Right ventricle myocardium superior (tissue), 1 donor: ENCODE measurements around the gene ALAS1. TPM values are rescaled to one million over a fixed set of nuclear protein-coding genes. Genes with fewer than 3 reads are reported as not detected.

Source experiments
- ATAC-seq: fragments of 200-7000 bp; cut with Tn5 transposase; one replicate; pipeline ENCODE4 v1.9.1; 2020; ENCODE audit warnings: mild to moderate bottlenecking; ENCODE audit not compliant: poor library complexity
- DNase-seq: peaks from one replicate; pipeline ENCODE4 v3.0.0-alpha.2; 2020
- intact Hi-C: fragments of 100-400 bp; cut with DNase I; formaldehyde crosslinking; loops from one replicate; pipeline ENCODE4 v1.11.2; 2022
- total RNA-seq: library from RNA; stranded (reverse); fragmentation: NEBNext Ultra II Directional; extraction: Animal tissue kit (Norgen Biotek cat#: 25700); gene quantifications from one replicate; pipeline ENCODE4 v1.2.1, GENCODE V29; 2021
- donor health status: DM: no; HTN: yes; CAD: no; lungs with severe emphysema.

ALAS1 gene
- total RNA-seq, 1 donor from 2014 or later = 160 TPM

- ATAC-seq (no peak), DNase-seq (peak; percentile 82)
- intact Hi-C loops = loop anchor here (5.0 kb wide), 1 partner anchor 37 kb away; no protein-coding TSS in a partner anchor
These were observed 3.3 kb upstream of the ALAS1 start for GRCh38 chr3:52194485-52195290.

- DNase-seq = peak; percentile 3
- intact Hi-C loops = no loop called here
- no peak for ATAC-seq
These were observed 2.7 kb upstream of the ALAS1 start for GRCh38 chr3:52195291-52195597.

- ATAC-seq (peak; percentile 3), DNase-seq (peak; percentile 44)
- intact Hi-C loops = no loop called here
These were observed 2.1 kb upstream of the ALAS1 start for GRCh38 chr3:52195823-52196331.

GRCh38 chr3:52196977-52197376, 983 bp upstream of the ALAS1 start:
- intact Hi-C loops = no loop called here
- ATAC-seq = no peak
- peak; percentile 42 for DNase-seq

- ATAC-seq (no peak), DNase-seq (no peak)
- intact Hi-C loops = no loop called here
These were observed 490 bp upstream of the ALAS1 start for GRCh38 chr3:52197499-52197841.

- intact Hi-C loops = no loop called here
- DNase-seq (peak; percentile 30), ATAC-seq (no peak)
These were observed 966 bp downstream of the ALAS1 start for GRCh38 chr3:52198643-52199608.

GRCh38 chr3:52200981-52201679, 3.2 kb downstream of the ALAS1 start:
- DNase-seq (no peak), ATAC-seq (no peak)
- intact Hi-C loops = no loop called here

- ATAC-seq = no peak
- DNase-seq = peak; percentile 9
- intact Hi-C loops = no loop called here
These were observed 4.6 kb downstream of the ALAS1 start for GRCh38 chr3:52202384-52203077.

- no peak for ATAC-seq
- peak; percentile 3 for DNase-seq
- intact Hi-C loops = no loop called here
These were observed 5.7 kb downstream of the ALAS1 start for GRCh38 chr3:52203701-52204100.

GRCh38 chr3:52204337-52205073, 6.5 kb downstream of the ALAS1 start:
- DNase-seq (peak; percentile 7), ATAC-seq (no peak)
- intact Hi-C loops = no loop called here

- ATAC-seq (no peak), DNase-seq (no peak)
- intact Hi-C loops = no loop called here
These were observed 7.9 kb downstream of the ALAS1 start for GRCh38 chr3:52205727-52206372.

GRCh38 chr3:52208556-52208955, 10.6 kb downstream of the ALAS1 start:
- DNase-seq (no peak), ATAC-seq (no peak)
- intact Hi-C loops = no loop called here

- DNase-seq (no peak), ATAC-seq (no peak)
- intact Hi-C loops = loop anchor here (10.0 kb wide), 1 partner anchor 55 kb away; the partner anchor contains the start of gene POC1A
These were observed 12.1 kb downstream of the ALAS1 start for GRCh38 chr3:52210037-52210436.

GRCh38 chr3:52210550-52211046, 12.6 kb downstream of the ALAS1 start:
- DNase-seq (no peak), ATAC-seq (peak; percentile 51)
- intact Hi-C loops = loop anchor here (10.0 kb wide), 1 partner anchor 56 kb away; the partner anchor contains the start of gene POC1A

GRCh38 chr3:52211268-52211891, 13.4 kb downstream of the ALAS1 start:
- DNase-seq (peak; percentile 4), ATAC-seq (no peak)
- intact Hi-C loops = loop anchor here (10.0 kb wide), 1 partner anchor 57 kb away; the partner anchor contains the start of gene POC1A

- intact Hi-C loops = loop anchor here (10.0 kb wide), 1 partner anchor 58 kb away; the partner anchor contains the start of gene POC1A
- DNase-seq (peak; percentile 3), ATAC-seq (no peak)
These were observed 15.0 kb downstream of the ALAS1 start for GRCh38 chr3:52213005-52213404.
